HepG2 (cell line): ENCODE data around the gene PIEZO2. TPM values are rescaled to one million over a fixed set of nuclear protein-coding genes. Genes with fewer than 3 reads are reported as not detected.
A peak's percentile ranks its signal among the peaks of the same experiment; 100 is the strongest.

Source experiments
- ATAC-seq: fragments of 200-7000 bp; cut with Tn5 transposase; 3 replicates; pipeline ENCODE4 v1.9.1; 2020; ENCODE audit warnings: mild to moderate bottlenecking, moderate library complexity
- BruUV-seq: library from RNA; stranded (reverse); fragments of 400-500 nt; replicated peaks from 2 replicates; lab custom pipeline; 2021; lab: Mats Ljungman, UMichigan
- CTCF ChIA-PET: fragments of 300-600 bp; formaldehyde crosslinking; extraction: SDS; loops from one replicate; lab custom pipeline; 2021; ENCODE audit warnings: low total read pairs, inconsistent platforms, low intra/inter-chr PET ratio; lab: Yijun Ruan, JAX
- POLR2A ChIA-PET: fragments of 350-600 bp; sonication (Branson Sonifier 250); formaldehyde crosslinking; loops from one replicate; lab custom pipeline; 2020; ENCODE audit warnings: antibody characterized with exemption, inconsistent platforms; lab: Yijun Ruan, JAX
- DNase-seq: peaks from one replicate; pipeline ENCODE4 v3.0.0-alpha.2; 2015; ENCODE audit warnings: low spot score
- FAIRE-seq: peaks from 3 replicates; lab custom pipeline; 2011; peaks lifted over from hg19 to GRCh38; lab: Jason Lieb, UNC
- H2AFZ ChIP-seq: one replicate; pipeline ENCODE4 v1.6.1; 2011; ENCODE audit warnings: low read length, inconsistent platforms
- H3K27ac ChIP-seq: fragments of 300-600 bp; 3 replicates; pipeline ENCODE4 v1.8.0; 2011; ENCODE audit warnings: mixed run types, mild to moderate bottlenecking, mixed read lengths, low read length, inconsistent platforms; ENCODE audit not compliant: insufficient read depth; ENCODE audit errors: extremely low read length
- H3K27me3 ChIP-seq, 2 experiments: fragments of 200-600 bp in 1 of 2; 2 replicates in 1 of 2; 3 replicates in 1 of 2; pipeline versions ENCODE4 v1.6.0 to v1.8.0; 2011; ENCODE audit warnings: low read length in 2 of 2, mild to moderate bottlenecking in 2 of 2, moderate library complexity in 2 of 2, inconsistent platforms in 1 of 2; ENCODE audit not compliant: insufficient read depth in 2 of 2, control insufficient read depth in 1 of 2
- H3K36me3 ChIP-seq, 2 experiments: fragments of 200-600 bp in 1 of 2; replicated peaks in 1 of 2; 2 replicates in 1 of 2; 3 replicates in 1 of 2; pipeline versions ENCODE4 v1.5.1 to v1.8.0; 2011; ENCODE audit warnings: low read length in 2 of 2, inconsistent platforms in 1 of 2; ENCODE audit not compliant: insufficient read depth in 2 of 2, control insufficient read depth in 1 of 2
- H3K4me1 ChIP-seq: 2 replicates; pipeline ENCODE4 v1.5.1; 2012; ENCODE audit warnings: low read length, inconsistent platforms; ENCODE audit not compliant: insufficient read depth
- H3K4me2 ChIP-seq: 2 replicates; pipeline ENCODE4 v1.6.0; 2011; ENCODE audit warnings: low read depth, low read length, inconsistent platforms
- H3K4me3 ChIP-seq, 3 experiments: fragments of 200-600 bp in 1 of 3; sonication (generic), shearing (Covaris generic) in 1 of 3; replicated peaks in 1 of 3; 2 replicates each; pipeline ENCODE4 v1.5.1; 2011 to 2016; ENCODE audit warnings: low read length in 3 of 3, inconsistent platforms in 2 of 3, low read depth in 2 of 3, mild to moderate bottlenecking in 2 of 3, control low read depth in 1 of 3, mixed read lengths in 1 of 3; ENCODE audit not compliant: insufficient read depth in 1 of 3
- H3K79me2 ChIP-seq: one replicate; pipeline ENCODE4 v1.6.1; 2011; ENCODE audit warnings: low read length, inconsistent platforms; ENCODE audit not compliant: insufficient read depth
- H3K9ac ChIP-seq: 2 replicates; pipeline ENCODE4 v1.6.0; 2011; ENCODE audit warnings: mild to moderate bottlenecking, low read depth, low read length, inconsistent platforms; ENCODE audit not compliant: insufficient read depth
- H3K9me3 ChIP-seq: 2 replicates; pipeline ENCODE4 v1.5.1; 2012; ENCODE audit warnings: mild to moderate bottlenecking, low read length
- H4K20me1 ChIP-seq: 2 replicates; pipeline ENCODE4 v1.6.0; 2011; ENCODE audit warnings: inconsistent platforms, mild to moderate bottlenecking, low read length, moderate library complexity; ENCODE audit not compliant: insufficient read depth
- CSRNP1 ChIP-seq: sonication (generic); formaldehyde crosslinking; IDR thresholded peaks from 2 replicates; pipeline ENCODE4 v1.8.1; 2023; ENCODE audit warnings: mild to moderate bottlenecking, missing genetic modification reagents
- CTCF ChIP-seq: sonication (generic); formaldehyde crosslinking; IDR thresholded peaks from 2 replicates; pipeline ENCODE4 v1.5.0; 2020; ENCODE audit warnings: mild to moderate bottlenecking, missing genetic modification reagents, moderate library complexity
- FOXA3 ChIP-seq: IDR thresholded peaks from 2 replicates; pipeline ENCODE4 v1.6.1; 2016; ENCODE audit warnings: missing genetic modification reagents, missing compliant biosample characterization
- MIXL1 ChIP-seq: IDR thresholded peaks from 2 replicates; pipeline ENCODE4 v1.6.1; 2016
- NCOA2 ChIP-seq: sonication (generic); formaldehyde crosslinking; IDR thresholded peaks from 2 replicates; pipeline ENCODE4 v1.8.0; 2022; ENCODE audit warnings: inconsistent platforms
- PHF8 ChIP-seq: sonication (generic); formaldehyde crosslinking; IDR thresholded peaks from 2 replicates; pipeline ENCODE4 v1.5.0; 2020; ENCODE audit warnings: missing genetic modification reagents
- RAD21 ChIP-seq: fragments of 450-650 bp; formaldehyde crosslinking; IDR thresholded peaks from 2 replicates; pipeline ENCODE4 v1.5.0; 2020; ENCODE audit warnings: mild to moderate bottlenecking
- SMC3 ChIP-seq: IDR thresholded peaks from 2 replicates; pipeline ENCODE4 v1.6.1; 2011; ENCODE audit warnings: low read length, improper control_type of control experiment
- SP140L ChIP-seq: sonication (generic); formaldehyde crosslinking; IDR thresholded peaks from 2 replicates; pipeline ENCODE4 v1.4.0; 2020; ENCODE audit warnings: missing genetic modification reagents, borderline replicate concordance
- SPEN ChIP-seq: sonication (generic); formaldehyde crosslinking; IDR thresholded peaks from 2 replicates; pipeline ENCODE4 v1.5.1; 2020; ENCODE audit warnings: low read depth, mild to moderate bottlenecking, missing genetic modification reagents
- STAG1 ChIP-seq: sonication (generic); formaldehyde crosslinking; IDR thresholded peaks from 2 replicates; pipeline ENCODE4 v1.4.0; 2020; ENCODE audit warnings: missing genetic modification reagents
- THAP11 ChIP-seq: IDR thresholded peaks from 2 replicates; pipeline ENCODE4 v1.6.1; 2016; ENCODE audit warnings: missing biosample characterization, missing genetic modification reagents
- ZNF101 ChIP-seq: sonication (generic); formaldehyde crosslinking; IDR thresholded peaks from 2 replicates; pipeline ENCODE4 v1.4.0; 2020; ENCODE audit warnings: mild to moderate bottlenecking, low read depth, missing genetic modification reagents, borderline replicate concordance
- ZNF512 ChIP-seq: sonication (generic); formaldehyde crosslinking; IDR thresholded peaks from 2 replicates; pipeline ENCODE4 v1.4.0; 2020; ENCODE audit warnings: mild to moderate bottlenecking, missing genetic modification reagents
- WGBS: methylation state at CpG from one replicate; pipeline ENCODE4 v1.1.6; 2017; ENCODE audit warnings: low lambda C conversion rate; 5-methylcytosine and 5-hydroxymethylcytosine counted together
- in situ Hi-C: cut with HindIII; loops from 2 replicates; pipeline ENCODE4 v1.10.0; 2017; ENCODE audit warnings: low pct_unique_long_range_greater_than_20kb; ENCODE audit not compliant: extremely low pct_ligation_motif_present
- intact Hi-C: fragments of 100-400 bp; cut with micrococcal nuclease; formaldehyde crosslinking; loops from one replicate; pipeline ENCODE4 v1.10.0; 2022; ENCODE audit not compliant: unreplicated experiment
- polyA plus RNA-seq, 8 experiments: library from polyadenylated mRNA; depleted of rRNA in 3 of 8; stranded (reverse) in 7 of 8; unstranded in 1 of 8; fragments of >200 nt; fragmentation: Illumina TruSeq in 4 of 8; extraction: Trizol in 4 of 8; gene quantifications; 2 replicates each; pipeline versions ENCODE4 v1.2.1 to v1.2.3, GENCODE V29; 2011 to 2016; ENCODE audit warnings: low read depth in 4 of 8, missing spikeins in 1 of 8, mixed read lengths in 1 of 8; ENCODE audit not compliant: insufficient read depth in 1 of 8
- total RNA-seq, 5 experiments: library from RNA; depleted of rRNA; stranded (reverse); fragments of >200 nt; fragmentation: Illumina TruSeq; extraction: Trizol; gene quantifications; 2 replicates each; pipeline ENCODE4 v1.2.3, GENCODE V29; 2016; ENCODE audit warnings: low read depth in 1 of 5

The PIEZO2 gene
- total and polyA plus RNA-seq, 2 of the 13 experiments (the other 11 are each of a cell fraction or from before 2014, with no cell fraction given) = 15.2 to 27.2 TPM

- no peak for TF ChIP-seq CSRNP1 (CRISPR knock-in tag)
- TF ChIP-seq, all 625 proteins: peak for 0
Observed at GRCh38 chr18:10852385-10853303, 296.7 kb downstream of the PIEZO2 start (continued).

- no peaks in the 10 kb centered on the region for H4K20me1 ChIP-seq
- FAIRE-seq (peak; percentile 51), DNase-seq (peak; percentile 57), ATAC-seq (no peak)
- no peak overlapping the region for H3K27ac ChIP-seq
- no peaks in the 10 kb centered on the region; a peak in 1 of 5 replicates for H3K27me3 ChIP-seq
- no peak overlapping the region for H3K4me2 ChIP-seq
- BruUV-seq = no TSS peak
- H3K79me2 ChIP-seq = no peaks in the 10 kb centered on the region
- H3K9me3 ChIP-seq = no peaks in the 10 kb centered on the region
- no peak overlapping the region for H3K9ac ChIP-seq
- intact Hi-C loops (loop anchor here (1.0 to 5.0 kb wide), 3 partner anchors 189 to 455 kb away; no protein-coding TSS in a partner anchor), in situ Hi-C loops (loop anchor here (5.0 to 10.0 kb wide), 3 partner anchors 63 to 300 kb away; no protein-coding TSS in a partner anchor)
- H3K36me3 ChIP-seq = peaks cover 0 to 2% of the 10 kb centered on the region in 2 experiments; a peak in 3 of 5 replicates
- H3K4me1 ChIP-seq = peaks cover 28% of the 10 kb centered on the region
- 2% methylated on average over 3 of the region's 3 CpGs for WGBS
- H3K4me3 ChIP-seq = no peak overlapping the region
- ChIA-PET CTCF (interaction anchor here (3.0 to 3.2 kb wide), 2 partner anchors 189 to 303 kb away, joined by 25 to 34 read pairs; no protein-coding TSS in a partner anchor), POLR2A (interaction anchor here (1.0 to 1.5 kb wide), 2 partner anchors 154 to 189 kb away, joined by 3 to 6 read pairs; no protein-coding TSS in a partner anchor)
- no peak overlapping the region for H2AFZ ChIP-seq
- TF ChIP-seq SPEN (no peak), THAP11 (0 out of 2 replicates have a peak, but pooled peaks have one; percentile 24), SP140L (CRISPR knock-in tag) (peak; percentile 39; the same call in 1 of the 2 replicates), FOXA3 (CRISPR knock-in tag) (peak; percentile 43), SMC3 (peak; percentile 93), ZNF512 (CRISPR knock-in tag) (no peak), MIXL1 (peak; percentile 69), RAD21 (CRISPR knock-in tag) (peak; percentile 83), NCOA2 (CRISPR knock-in tag) (no peak), PHF8 (CRISPR knock-in tag) (no peak), CTCF (peak; percentile 72), ZNF101 (CRISPR knock-in tag) (no peak), STAG1 (CRISPR knock-in tag) (peak; percentile 89)
Observed at GRCh38 chr18:10851824-10852319, 297.5 kb downstream of the PIEZO2 start.
